ENCODE results near the gene EFTUD2. TPM values are rescaled to one million over a fixed set of nuclear protein-coding genes. Genes with fewer than 3 reads are reported as not detected.
A peak's percentile ranks its signal among the peaks of the same experiment; 100 is the strongest.

EFTUD2 gene
- total and polyA plus RNA-seq, 2 experiments from 2014 or later, result 65.2 to 87.0 TPM

DNA sequence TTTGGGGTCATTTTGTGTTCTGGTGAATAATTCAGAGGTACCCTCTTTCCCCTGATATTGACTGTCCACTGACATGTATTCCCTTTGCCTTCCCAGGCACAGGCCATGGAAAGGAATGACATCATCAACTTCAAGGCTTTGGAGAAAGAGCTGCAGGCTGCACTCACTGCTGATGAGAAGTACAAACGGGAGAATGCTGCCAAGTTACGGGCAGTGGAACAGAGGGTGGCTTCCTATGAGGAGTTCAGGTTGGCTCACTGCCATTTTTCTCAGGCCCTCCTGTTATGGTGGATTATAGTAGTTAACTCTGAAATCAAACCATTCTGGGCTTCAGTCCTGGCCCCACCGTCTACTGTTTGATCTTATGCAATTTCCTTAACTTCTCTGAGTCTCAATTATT, 1.6 kb upstream of the EFTUD2 start:
- no peak overlapping the region for H3K27ac ChIP-seq
- no peaks in the 10 kb centered on the region for H3K36me3 ChIP-seq (replicated peaks; ENCODE audit: insufficient read depth, low read depth)
- H2AFZ ChIP-seq, result no peak overlapping the region
- H3K9me3 ChIP-seq (ENCODE audit: low read depth), result no peaks in the 10 kb centered on the region
- H3K4me1 ChIP-seq (ENCODE audit: insufficient read depth), result peaks cover 25% of the 10 kb centered on the region
- DNase-seq (ENCODE audit: low spot score), result peak; percentile 59
- no peak overlapping the region for H3K4me2 ChIP-seq
- H3K79me2 ChIP-seq, result peaks cover 30% of the 10 kb centered on the region
- H3K4me3 ChIP-seq, result no peak overlapping the region
- no peaks in the 10 kb centered on the region for H3K9me2 ChIP-seq (replicated peaks; ENCODE audit: insufficient read depth)
- no peaks in the 10 kb centered on the region for H3K27me3 ChIP-seq
- TF ChIP-seq, protein P1, sequence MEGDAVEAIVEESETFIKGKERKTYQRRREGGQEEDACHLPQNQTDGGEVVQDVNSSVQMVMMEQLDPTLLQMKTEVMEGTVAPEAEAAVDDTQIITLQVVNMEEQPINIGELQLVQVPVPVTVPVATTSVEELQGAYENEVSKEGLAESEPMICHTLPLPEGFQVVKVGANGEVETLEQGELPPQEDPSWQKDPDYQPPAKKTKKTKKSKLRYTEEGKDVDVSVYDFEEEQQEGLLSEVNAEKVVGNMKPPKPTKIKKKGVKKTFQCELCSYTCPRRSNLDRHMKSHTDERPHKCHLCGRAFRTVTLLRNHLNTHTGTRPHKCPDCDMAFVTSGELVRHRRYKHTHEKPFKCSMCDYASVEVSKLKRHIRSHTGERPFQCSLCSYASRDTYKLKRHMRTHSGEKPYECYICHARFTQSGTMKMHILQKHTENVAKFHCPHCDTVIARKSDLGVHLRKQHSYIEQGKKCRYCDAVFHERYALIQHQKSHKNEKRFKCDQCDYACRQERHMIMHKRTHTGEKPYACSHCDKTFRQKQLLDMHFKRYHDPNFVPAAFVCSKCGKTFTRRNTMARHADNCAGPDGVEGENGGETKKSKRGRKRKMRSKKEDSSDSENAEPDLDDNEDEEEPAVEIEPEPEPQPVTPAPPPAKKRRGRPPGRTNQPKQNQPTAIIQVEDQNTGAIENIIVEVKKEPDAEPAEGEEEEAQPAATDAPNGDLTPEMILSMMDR (IDR thresholded peaks at IDR 0.05; ENCODE audit: poor library complexity), result no peak
- TF ChIP-seq EZH2 (IDR thresholded peaks at IDR 0.05; ENCODE audit: borderline replicate concordance), result no peak
- no peak for TF ChIP-seq EZH2phosphoT487 (IDR thresholded peaks at IDR 0.05; ENCODE audit: low read depth, severe bottlenecking, unreplicated experiment)
- 64% methylated on average over 3 of the region's 3 CpGs for WGBS (ENCODE audit: low lambda C conversion rate, missing lambda C conversion rate)
- peaks cover 5% of the 10 kb centered on the region for H4K20me1 ChIP-seq (ENCODE audit: insufficient read depth, poor library complexity, severe bottlenecking)

DNA sequence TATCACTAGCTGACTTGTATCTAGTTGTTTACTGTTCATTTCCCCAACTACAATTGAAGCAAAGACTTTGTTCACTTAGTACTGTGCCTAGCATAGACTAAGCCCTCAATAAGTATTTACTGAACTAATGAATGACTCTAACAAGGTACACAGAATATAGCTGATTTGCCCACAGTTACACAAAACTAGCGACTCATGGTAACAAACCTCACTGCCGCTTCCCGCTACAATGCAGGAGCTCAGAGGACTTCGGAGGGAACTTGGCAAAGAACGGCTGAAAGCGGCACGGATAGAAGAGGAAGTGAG, 524 bp downstream of the EFTUD2 start:
- Histone ChIP-seq H3K4me2 (peak overlapping the region; percentile 72), H3K79me2 (peaks cover 43% of the 10 kb centered on the region), H3K4me1 (ENCODE audit: insufficient read depth) (peaks cover 13% of the 10 kb centered on the region), H2AFZ (peak overlapping the region; percentile 75), H3K9me3 (ENCODE audit: low read depth) (no peaks in the 10 kb centered on the region), H3K9me2 (replicated peaks; ENCODE audit: insufficient read depth) (no peaks in the 10 kb centered on the region), H3K27ac (peak overlapping the region; percentile 96), H3K36me3 (replicated peaks; ENCODE audit: insufficient read depth, low read depth) (no peaks in the 10 kb centered on the region), H3K4me3 (peak overlapping the region; percentile 28), H4K20me1 (ENCODE audit: insufficient read depth, poor library complexity, severe bottlenecking) (peaks cover 5% of the 10 kb centered on the region), H3K27me3 (no peaks in the 10 kb centered on the region)
- TF ChIP-seq EZH2phosphoT487 (IDR thresholded peaks at IDR 0.05; ENCODE audit: low read depth, severe bottlenecking, unreplicated experiment), result no peak
- no peak for TF ChIP-seq EZH2 (IDR thresholded peaks at IDR 0.05; ENCODE audit: borderline replicate concordance)
- TF ChIP-seq, protein P1 (IDR thresholded peaks at IDR 0.05; ENCODE audit: poor library complexity), result no peak
- peak; percentile 55 for DNase-seq (ENCODE audit: low spot score)
- under 1% methylated on average over 7 of the region's 7 CpGs for WGBS (ENCODE audit: low lambda C conversion rate, missing lambda C conversion rate)

DNA sequence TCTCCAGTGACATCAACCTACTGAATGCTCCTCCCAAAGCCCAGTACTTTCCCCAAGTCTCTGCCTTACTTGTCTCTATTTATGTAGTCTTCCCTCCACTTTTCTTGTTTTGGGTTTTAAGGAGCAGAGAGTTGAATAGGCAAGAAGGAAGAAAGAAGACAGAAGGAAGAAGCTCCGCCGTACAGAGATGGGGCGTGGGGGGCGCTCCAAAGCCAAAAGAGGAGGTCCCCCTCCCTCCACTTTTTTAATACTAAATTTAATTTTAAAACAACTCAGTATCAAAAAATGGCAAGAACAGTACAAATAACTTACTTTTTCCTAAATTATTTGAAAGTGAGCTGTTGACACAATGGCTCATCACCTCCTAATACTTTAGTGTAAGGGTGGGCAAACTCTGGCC, 4.6 kb downstream of the EFTUD2 start:
- H3K27me3 ChIP-seq, result no peaks in the 10 kb centered on the region
- H3K4me2 ChIP-seq, result no peak overlapping the region
- WGBS (ENCODE audit: low lambda C conversion rate, missing lambda C conversion rate), result 97% methylated on average over 4 of the region's 4 CpGs

More for the DNA sequence above, 4.6 kb downstream of the EFTUD2 start:
- Histone ChIP-seq H3K9me2 (replicated peaks; ENCODE audit: insufficient read depth) (no peaks in the 10 kb centered on the region), H3K36me3 (replicated peaks; ENCODE audit: insufficient read depth, low read depth) (no peaks in the 10 kb centered on the region), H2AFZ (no peak overlapping the region), H3K4me3 (no peak overlapping the region), H3K9me3 (ENCODE audit: low read depth) (no peaks in the 10 kb centered on the region), H3K27ac (no peak overlapping the region), H4K20me1 (ENCODE audit: insufficient read depth, poor library complexity, severe bottlenecking) (peaks cover 5% of the 10 kb centered on the region), H3K79me2 (peaks cover 79% of the 10 kb centered on the region), H3K4me1 (ENCODE audit: insufficient read depth) (peaks cover 8% of the 10 kb centered on the region)
- TF ChIP-seq EZH2phosphoT487 (IDR thresholded peaks at IDR 0.05; ENCODE audit: low read depth, severe bottlenecking, unreplicated experiment), result no peak
- TF ChIP-seq EZH2 (IDR thresholded peaks at IDR 0.05; ENCODE audit: borderline replicate concordance), result no peak
- TF ChIP-seq, protein P1 (IDR thresholded peaks at IDR 0.05; ENCODE audit: poor library complexity), result no peak
- no peak for DNase-seq (ENCODE audit: low spot score)

Data from hepatocyte (in vitro differentiated cells).